Keratinocyte (primary cell): ENCODE data around the gene PBX4. TPM values are rescaled to one million over a fixed set of nuclear protein-coding genes. Genes with fewer than 3 reads are reported as not detected.

ENCODE experiments used
- DNase-seq: peaks from one replicate; pipeline ENCODE4 v3.0.0-alpha.2; 2011; ENCODE audit warnings: low read depth, missing footprints, low spot score
- FAIRE-seq: peaks from 2 replicates; lab custom pipeline; 2011; peaks lifted over from hg19 to GRCh38; lab: Jason Lieb, UNC
- H2AFZ ChIP-seq: 2 replicates; pipeline ENCODE4 v1.6.0; 2012; ENCODE audit warnings: low read length, control low read depth, inconsistent platforms; ENCODE audit not compliant: control insufficient read depth
- H3K27ac ChIP-seq: 2 replicates; pipeline ENCODE4 v1.5.1; 2011; ENCODE audit warnings: low read length; ENCODE audit not compliant: control insufficient read depth, insufficient read depth
- H3K27me3 ChIP-seq: 3 replicates; pipeline ENCODE4 v1.6.0; 2011; ENCODE audit warnings: low read length; ENCODE audit not compliant: control insufficient read depth, insufficient read depth; ENCODE audit errors: extremely low read depth
- H3K36me3 ChIP-seq, 2 experiments: 2 replicates in 1 of 2; 3 replicates in 1 of 2; pipeline ENCODE4 v1.5.1; 2011; ENCODE audit warnings: low read length in 2 of 2, mild to moderate bottlenecking in 1 of 2; ENCODE audit not compliant: control insufficient read depth in 2 of 2, insufficient read depth in 2 of 2; ENCODE audit errors: extremely low read depth in 1 of 2
- H3K4me1 ChIP-seq: 3 replicates; pipeline ENCODE4 v1.5.1; 2011; ENCODE audit warnings: low read length; ENCODE audit not compliant: control insufficient read depth, insufficient read depth; ENCODE audit errors: extremely low read depth
- H3K4me2 ChIP-seq: 3 replicates; pipeline ENCODE4 v1.6.0; 2011; ENCODE audit warnings: low read depth, low read length; ENCODE audit not compliant: control insufficient read depth, insufficient read depth; ENCODE audit errors: extremely low read depth
- H3K4me3 ChIP-seq, 3 experiments: fragments of 200-600 bp in 1 of 3; sonication (generic) in 1 of 3; 2 replicates in 2 of 3; 3 replicates in 1 of 3; pipeline ENCODE4 v1.5.1; 2011 to 2016; ENCODE audit warnings: low read length in 3 of 3, mild to moderate bottlenecking in 3 of 3, control low read depth in 2 of 3, inconsistent platforms in 1 of 3, low read depth in 1 of 3, mixed read lengths in 1 of 3, mixed run types in 1 of 3, moderate library complexity in 1 of 3; ENCODE audit not compliant: control insufficient read depth in 2 of 3, insufficient read depth in 2 of 3; ENCODE audit errors: extremely low read depth in 1 of 3
- H3K79me2 ChIP-seq: 2 replicates; pipeline ENCODE4 v1.6.0; 2012; ENCODE audit warnings: low read length; ENCODE audit not compliant: control insufficient read depth, insufficient read depth
- H3K9ac ChIP-seq: 3 replicates; pipeline ENCODE4 v1.6.0; 2011; ENCODE audit warnings: low read length; ENCODE audit not compliant: control insufficient read depth, insufficient read depth; ENCODE audit errors: extremely low read depth
- H3K9me1 ChIP-seq: 3 replicates; pipeline ENCODE4 v1.6.0; 2011; ENCODE audit warnings: low read length; ENCODE audit not compliant: control insufficient read depth, insufficient read depth; ENCODE audit errors: extremely low read depth
- H3K9me3 ChIP-seq: 2 replicates; pipeline ENCODE4 v1.5.1; 2012; ENCODE audit warnings: low read depth, low read length; ENCODE audit not compliant: control insufficient read depth
- H4K20me1 ChIP-seq: 3 replicates; pipeline ENCODE4 v1.6.0; 2011; ENCODE audit warnings: low read length; ENCODE audit not compliant: control insufficient read depth, insufficient read depth; ENCODE audit errors: extremely low read depth
- CTCF ChIP-seq, 3 experiments: IDR thresholded peaks in 1 of 3; conservative IDR thresholded peaks in 1 of 3; optimal IDR thresholded peaks in 1 of 3; 2 replicates in 2 of 3; 3 replicates in 1 of 3; pipeline versions ENCODE3 to v1.5.1; 2011; ENCODE audit warnings: low read length in 3 of 3, mild to moderate bottlenecking in 3 of 3, moderate library complexity in 2 of 3, control low read depth in 1 of 3, inconsistent platforms in 1 of 3; ENCODE audit not compliant: insufficient read depth in 2 of 3; ENCODE audit errors: extremely low read depth in 1 of 3
- EZH2 ChIP-seq: IDR thresholded peaks from one replicate; pipeline ENCODE4 v1.6.1; 2012; ENCODE audit warnings: inconsistent platforms, mild to moderate bottlenecking, low read length, moderate library complexity
- dilution Hi-C: fragments of 300-500 bp; cut with MboI; formaldehyde crosslinking; loops from one replicate; pipeline ENCODE4 v1.7.0; 2020; ENCODE audit warnings: low sequenced_read_pairs; ENCODE audit not compliant: extremely low pct_ligation_motif_present
- polyA plus RNA-seq, 5 experiments: library from polyadenylated mRNA; depleted of rRNA in 3 of 5; stranded (reverse) in 3 of 5; stranded (forward) in 1 of 5; unstranded in 1 of 5; fragments of >200 nt; gene quantifications; 1 replicate in 1 of 5; 2 replicates in 3 of 5; 3 replicates in 1 of 5; pipeline versions ENCODE4 v1.2.1 to v1.2.3, GENCODE V29; 2011 to 2012; ENCODE audit warnings: missing spikeins in 2 of 5, low read depth in 1 of 5, low replicate concordance in 1 of 5

The PBX4 gene
- polyA plus RNA-seq, 1 donor (not counting 4 experiments of a cell fraction or from before 2014, with no cell fraction given) = 1.7 TPM

- Histone ChIP-seq H3K4me2 (no peak overlapping the region), H3K4me1 (peaks cover 10% of the 10 kb centered on the region), H2AFZ (no peak overlapping the region), H3K27me3 (no peaks in the 10 kb centered on the region), H4K20me1 (no peaks in the 10 kb centered on the region), H3K9ac (no peak overlapping the region), H3K9me1 (no peaks in the 10 kb centered on the region), H3K9me3 (no peaks in the 10 kb centered on the region), H3K27ac (no peak overlapping the region), H3K36me3 (no peaks in the 10 kb centered on the region), H3K4me3 (no peak overlapping the region), H3K79me2 (no peaks in the 10 kb centered on the region)
- DNase-seq (no peak), FAIRE-seq (no peak)
- dilution Hi-C loops = no loop called here
- no peak for TF ChIP-seq EZH2
- no peak for TF ChIP-seq CTCF (optimal IDR thresholded peaks at IDR 0.05 in 1 of 3, IDR thresholded peaks at IDR 0.05 in 1 of 3, conservative IDR thresholded peaks at IDR 0.05 in 1 of 3; ENCODE audit: extremely low read depth in 1 of 3, insufficient read depth in 2 of 3, low read length in 3 of 3)
Observed at GRCh38 chr19:19615086-19615485, 3.4 kb downstream of the PBX4 start.

DNA sequence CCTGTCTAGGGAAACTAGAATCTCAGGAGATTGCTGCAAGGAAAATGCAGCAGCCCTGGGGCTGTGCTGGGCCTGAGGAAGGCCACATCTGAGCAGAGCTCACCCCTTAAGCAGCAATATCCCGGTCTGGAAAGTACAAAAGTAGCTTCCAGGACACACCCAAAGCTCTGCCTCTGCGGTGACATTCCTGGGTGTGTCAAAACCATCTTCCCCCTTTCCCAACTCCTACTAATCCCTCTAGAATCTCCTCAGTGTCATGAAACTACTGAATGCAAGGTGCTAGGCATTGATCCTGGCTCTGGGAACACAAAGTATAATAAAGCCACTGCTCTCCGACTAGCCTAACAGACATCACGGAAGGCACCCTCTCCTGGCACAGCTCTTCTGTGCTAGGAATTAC lies 5.0 kb downstream of the PBX4 start:
- no peaks in the 10 kb centered on the region for H3K36me3 ChIP-seq
- H3K9ac ChIP-seq = peak overlapping the region; percentile 31
- no peaks in the 10 kb centered on the region for H3K9me3 ChIP-seq
- dilution Hi-C loops = no loop called here
- peaks cover 10% of the 10 kb centered on the region for H3K4me1 ChIP-seq
- H3K27me3 ChIP-seq = no peaks in the 10 kb centered on the region
- H3K27ac ChIP-seq = peak overlapping the region; percentile 38
- FAIRE-seq = peak; percentile 85
- H3K4me3 ChIP-seq = no peak overlapping the region
- no peaks in the 10 kb centered on the region for H3K9me1 ChIP-seq
- peak overlapping the region; percentile 31 for H2AFZ ChIP-seq
- DNase-seq = peak; percentile 63
- H3K79me2 ChIP-seq = no peaks in the 10 kb centered on the region
- peak in 1 of 3 experiments; percentile 3 for TF ChIP-seq CTCF (optimal IDR thresholded peaks at IDR 0.05 in 1 of 3, IDR thresholded peaks at IDR 0.05 in 1 of 3, conservative IDR thresholded peaks at IDR 0.05 in 1 of 3; ENCODE audit: extremely low read depth in 1 of 3, insufficient read depth in 2 of 3, low read length in 3 of 3)
- no peak for TF ChIP-seq EZH2
- H4K20me1 ChIP-seq = no peaks in the 10 kb centered on the region
- H3K4me2 ChIP-seq = peak overlapping the region; percentile 42
